Right ventricle myocardium inferior (tissue), 1 donor: Measurements from ENCODE around the gene VSTM1. TPM values are rescaled to one million over a fixed set of nuclear protein-coding genes. Genes with fewer than 3 reads are reported as not detected.

Source experiments
- total RNA-seq: library from RNA; stranded (reverse); fragmentation: NEBNext Ultra II Directional; extraction: Animal tissue kit (Norgen Biotek cat#: 25700); gene quantifications from one replicate; pipeline ENCODE4 v1.2.1, GENCODE V29; 2021
- donor health status: DM: no; HTN: yes; CAD: no; lungs with severe emphysema.

VSTM1 gene
- total RNA-seq, 1 donor from 2014 or later: not detected

Other genes starting within 250 kb of the VSTM1 start
- 0.43 TPM for gene NLRP12, start 239.6 kb downstream of the VSTM1 start, total RNA-seq
- gene MYADM, start 196.0 kb downstream of the VSTM1 start, total RNA-seq: 141 TPM
- gene PRKCG, start 181.7 kb downstream of the VSTM1 start, total RNA-seq: not detected
- gene CACNG7, start 154.6 kb downstream of the VSTM1 start, total RNA-seq: not detected
- 0.03 TPM for gene CACNG8, start 101.0 kb downstream of the VSTM1 start, total RNA-seq
- not detected for gene CACNG6, start 72.3 kb downstream of the VSTM1 start, total RNA-seq
- not detected for gene TARM1, start 17.5 kb upstream of the VSTM1 start, total RNA-seq
- 0.70 TPM for gene OSCAR, start 36.9 kb upstream of the VSTM1 start, total RNA-seq
- 561 TPM for gene NDUFA3, start 39.0 kb upstream of the VSTM1 start, total RNA-seq
- gene TFPT, start 51.8 kb upstream of the VSTM1 start, total RNA-seq: 13.4 TPM
- 39.5 TPM for gene PRPF31, start 51.9 kb upstream of the VSTM1 start, total RNA-seq
- 17.6 TPM for gene CNOT3, start 73.9 kb upstream of the VSTM1 start, total RNA-seq
- 6.6 TPM for gene LENG1, start 95.8 kb upstream of the VSTM1 start, total RNA-seq
- 0.97 TPM for gene TMC4, start 109.3 kb upstream of the VSTM1 start, total RNA-seq
- 15.1 TPM for gene MBOAT7, start 125.7 kb upstream of the VSTM1 start, total RNA-seq
- gene TSEN34, start 127.4 kb upstream of the VSTM1 start, total RNA-seq: 16.1 TPM
- gene RPS9, start 137.0 kb upstream of the VSTM1 start, total RNA-seq: 681 TPM
- 4.0 TPM for gene LILRB3, start 159.1 kb upstream of the VSTM1 start, total RNA-seq
- 2.7 TPM for gene LILRA6, start 178.9 kb upstream of the VSTM1 start, total RNA-seq
- 8.5 TPM for gene LILRB5, start 193.4 kb upstream of the VSTM1 start, total RNA-seq
- 2.9 TPM for gene LILRB2, start 217.2 kb upstream of the VSTM1 start, total RNA-seq
- gene LILRA5, start 249.3 kb upstream of the VSTM1 start, total RNA-seq: 1.8 TPM